Liver (tissue), 9 donors: ENCODE data around the gene PTCH2. TPM values are rescaled to one million over a fixed set of nuclear protein-coding genes. Genes with fewer than 3 reads are reported as not detected.

Source experiments
- DNase-seq: peaks from one replicate; pipeline ENCODE4 v3.0.0-alpha.2; 2017; ENCODE audit warnings: low spot score
- H3K27ac ChIP-seq, 2 donors: one replicate each; pipeline ENCODE4 v1.7.0; 2013; ENCODE audit warnings: inconsistent platforms in 2 of 2, low read length in 2 of 2, control low read depth in 1 of 2, low read depth in 1 of 2, mild to moderate bottlenecking in 1 of 2
- H3K27me3 ChIP-seq, 4 donors: one replicate each; pipeline versions ENCODE4 v1.6.1 to v1.7.0; 2013; ENCODE audit warnings: low read length in 3 of 4, inconsistent platforms in 1 of 4, mild to moderate bottlenecking in 1 of 4, moderate library complexity in 1 of 4; ENCODE audit not compliant: control insufficient read depth in 4 of 4, insufficient read depth in 4 of 4
- H3K36me3 ChIP-seq, 4 donors: one replicate each; pipeline versions ENCODE4 v1.6.1 to v1.7.0; 2013; ENCODE audit warnings: low read length in 3 of 4, mild to moderate bottlenecking in 3 of 4, low read depth in 1 of 4, moderate library complexity in 1 of 4; ENCODE audit not compliant: control insufficient read depth in 4 of 4, insufficient read depth in 3 of 4
- H3K4me1 ChIP-seq, 4 donors: one replicate each; pipeline versions ENCODE4 v1.6.1 to v1.7.0; 2013; ENCODE audit warnings: low read length in 3 of 4, mild to moderate bottlenecking in 3 of 4, moderate library complexity in 1 of 4; ENCODE audit not compliant: control insufficient read depth in 4 of 4, insufficient read depth in 4 of 4
- H3K4me3 ChIP-seq, 3 donors: one replicate each; pipeline versions ENCODE4 v1.6.1 to v1.7.0; 2013; ENCODE audit warnings: low read length in 3 of 3, control low read depth in 1 of 3, low read depth in 1 of 3, mild to moderate bottlenecking in 1 of 3
- H3K9ac ChIP-seq, 2 donors: one replicate each; pipeline ENCODE4 v1.7.0; 2013; ENCODE audit warnings: low read length in 2 of 2, mild to moderate bottlenecking in 2 of 2, moderate library complexity in 2 of 2, control low read depth in 1 of 2, low read depth in 1 of 2
- H3K9me3 ChIP-seq, 4 donors: one replicate each; pipeline versions ENCODE4 v1.6.1 to v1.7.0; 2013; ENCODE audit warnings: low read length in 3 of 4; ENCODE audit not compliant: control insufficient read depth in 4 of 4
- CTCF ChIP-seq: fragments of 150-350 bp; IDR thresholded peaks from 2 replicates; pipeline ENCODE4 v1.5.1; 2017; ENCODE audit warnings: improper control_type of control experiment, low read depth, low read length; ENCODE audit not compliant: missing input control
- EGR1 ChIP-seq, 2 donors: IDR thresholded peaks; 2 replicates each; pipeline ENCODE4 v1.6.1; 2016 to 2018; ENCODE audit warnings: antibody characterized with exemption in 2 of 2, low read depth in 2 of 2
- FOXA1 ChIP-seq: IDR thresholded peaks from 2 replicates; pipeline ENCODE4 v1.6.1; 2016; ENCODE audit warnings: antibody characterized with exemption
- FOXA2 ChIP-seq: IDR thresholded peaks from 2 replicates; pipeline ENCODE4 v1.6.1; 2016; ENCODE audit warnings: antibody characterized with exemption
- GABPA ChIP-seq, 2 donors: IDR thresholded peaks in 1 of 2; conservative IDR thresholded peaks in 1 of 2; 2 replicates each; pipeline ENCODE4 v1.6.1; 2016; ENCODE audit warnings: antibody characterized with exemption in 2 of 2, mild to moderate bottlenecking in 1 of 2, moderate library complexity in 1 of 2
- HNF4A ChIP-seq, 2 donors: conservative IDR thresholded peaks; 2 replicates each; pipeline ENCODE4 v1.6.1; 2016; ENCODE audit warnings: antibody characterized with exemption in 2 of 2, mild to moderate bottlenecking in 2 of 2
- HNF4G ChIP-seq: IDR thresholded peaks from 2 replicates; pipeline ENCODE4 v1.6.1; 2016; ENCODE audit warnings: antibody characterized with exemption
- JUND ChIP-seq, 2 donors: IDR thresholded peaks; 2 replicates each; pipeline ENCODE4 v1.6.1; 2016; ENCODE audit warnings: antibody characterized with exemption in 2 of 2
- MAX ChIP-seq: IDR thresholded peaks from 2 replicates; pipeline ENCODE4 v1.6.1; 2016; ENCODE audit warnings: antibody characterized with exemption
- NR2F2 ChIP-seq: IDR thresholded peaks from 2 replicates; pipeline ENCODE4 v1.6.1; 2016; ENCODE audit warnings: antibody characterized with exemption
- REST ChIP-seq: IDR thresholded peaks from 2 replicates; pipeline ENCODE4 v1.6.1; 2016; ENCODE audit warnings: antibody characterized with exemption, mild to moderate bottlenecking
- RXRA ChIP-seq, 2 donors: IDR thresholded peaks; 2 replicates each; pipeline ENCODE4 v1.6.1; 2017 to 2018; ENCODE audit warnings: antibody characterized with exemption in 2 of 2, mild to moderate bottlenecking in 1 of 2
- SP1 ChIP-seq: IDR thresholded peaks from 2 replicates; pipeline ENCODE4 v1.6.1; 2018; ENCODE audit warnings: antibody characterized with exemption, mild to moderate bottlenecking
- TAF1 ChIP-seq: conservative IDR thresholded peaks from 2 replicates; pipeline ENCODE4 v1.6.1; 2016; ENCODE audit warnings: antibody characterized with exemption, mild to moderate bottlenecking
- YY1 ChIP-seq: IDR thresholded peaks from 2 replicates; pipeline ENCODE4 v1.6.1; 2016; ENCODE audit warnings: antibody characterized with exemption, mild to moderate bottlenecking
- ZBTB33 ChIP-seq: IDR thresholded peaks from 2 replicates; pipeline ENCODE4 v1.6.1; 2016; ENCODE audit warnings: antibody characterized with exemption
- WGBS: extraction: QIAGEN DNeasy Blood & Tissue Kit; methylation state at CpG from one replicate; pipeline ENCODE4 v1.1.7; 2013; 5-methylcytosine and 5-hydroxymethylcytosine counted together
- polyA plus RNA-seq, 2 donors: library from polyadenylated mRNA; stranded (reverse) in 1 of 2; unstranded in 1 of 2; fragments of 200-250 nt in 1 of 2; fragments of >200 nt in 1 of 2; fragmentation: Nextera tagmentation in 1 of 2; extraction: Ambion mirVana in 1 of 2; gene quantifications; one replicate each; pipeline versions ENCODE4 v1.2.1 to v1.2.3, GENCODE V29; 2013 to 2015
- total RNA-seq, 2 donors: library from RNA; depleted of rRNA; stranded (reverse); fragments of >200 nt; gene quantifications; one replicate each; pipeline ENCODE4 v1.2.3, GENCODE V29; 2014
- TF ChIP-seq, protein P1 (sequence below): IDR thresholded peaks from 2 replicates; pipeline ENCODE4 v1.6.1; 2016; ENCODE audit warnings: antibody characterized with exemption
- donor health status: healthy.
- donor health status: healthy.
- donor health status: healthy.
- donor health status: healthy.
- donor health status: healthy.

Gene PTCH2
- total and polyA plus RNA-seq, 4 donors: 0.14 to 0.24 (median 0.16) TPM

DNA sequence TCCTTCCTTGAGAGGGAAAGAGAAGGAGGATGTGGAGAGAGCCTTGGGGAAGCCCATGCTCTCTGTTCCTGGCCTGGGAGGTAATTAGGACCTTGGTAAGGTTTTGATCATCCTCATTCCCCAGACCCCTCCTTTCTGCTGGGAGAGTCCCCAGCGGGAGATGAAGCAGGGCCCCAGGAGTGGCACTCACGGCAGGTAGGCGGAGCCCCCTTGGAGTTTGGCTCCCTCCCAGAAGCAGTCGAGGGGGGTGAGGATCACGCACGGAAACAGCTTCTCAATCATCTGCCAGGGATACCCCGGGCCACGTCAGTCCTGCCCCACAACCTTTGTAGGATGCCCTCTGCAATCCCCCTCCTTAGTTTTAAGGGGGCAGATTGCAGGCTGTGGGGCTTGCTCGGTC, 11.5 kb downstream of the PTCH2 start:
- no peaks in the 10 kb centered on the region for H3K36me3 ChIP-seq
- DNase-seq: peak; percentile 66
- H3K9ac ChIP-seq: no peak overlapping the region
- H3K4me3 ChIP-seq: no peak overlapping the region
- TF ChIP-seq, protein P1, sequence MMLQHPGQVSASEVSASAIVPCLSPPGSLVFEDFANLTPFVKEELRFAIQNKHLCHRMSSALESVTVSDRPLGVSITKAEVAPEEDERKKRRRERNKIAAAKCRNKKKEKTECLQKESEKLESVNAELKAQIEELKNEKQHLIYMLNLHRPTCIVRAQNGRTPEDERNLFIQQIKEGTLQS: no peak
- TF ChIP-seq FOXA2: no peak
- no peak for TF ChIP-seq CTCF
- no peak for TF ChIP-seq SP1
- TF ChIP-seq JUND (IDR thresholded peaks at IDR 0.05): no peak
- no peak for TF ChIP-seq HNF4A (conservative IDR thresholded peaks at IDR 0.05)
- TF ChIP-seq REST: no peak
- TF ChIP-seq GABPA (IDR thresholded peaks at IDR 0.05 in 1 of 2, conservative IDR thresholded peaks at IDR 0.05 in 1 of 2): no peak
- no peak for TF ChIP-seq ZBTB33
- TF ChIP-seq RXRA (IDR thresholded peaks at IDR 0.05): no peak
- TF ChIP-seq EGR1 (IDR thresholded peaks at IDR 0.05; ENCODE audit: low read depth in 2 of 2): no peak
- TF ChIP-seq MAX: no peak
- no peak for TF ChIP-seq YY1
- H3K27me3 ChIP-seq: no peaks in the 10 kb centered on the region
- WGBS: 67% methylated on average over 9 of the region's 9 CpGs
- no peaks in the 10 kb centered on the region for H3K9me3 ChIP-seq
- peaks cover 0 to 2% (median 0%) of the 10 kb centered on the region in 4 donors for H3K4me1 ChIP-seq
- H3K27ac ChIP-seq: no peak overlapping the region

DNA sequence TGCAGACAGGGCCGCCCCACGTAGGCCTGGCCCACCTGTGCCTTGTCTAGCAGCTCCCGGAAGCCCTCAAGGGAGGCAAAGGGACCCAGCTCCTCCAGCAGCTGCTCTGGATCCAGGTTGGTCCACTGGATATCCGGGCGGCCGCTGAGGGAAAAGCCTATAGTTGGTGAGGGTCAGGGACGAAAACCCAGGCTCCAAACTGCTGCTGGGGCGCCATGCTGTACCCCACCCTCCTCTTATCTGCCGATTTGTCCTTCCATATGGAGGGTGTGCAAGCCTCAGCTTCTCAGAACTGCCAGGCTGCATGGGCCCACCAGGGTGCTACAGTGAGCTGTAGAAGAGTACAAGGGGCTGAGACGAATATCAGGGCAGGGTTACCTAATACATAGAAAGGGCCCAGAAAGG, 12.2 kb downstream of the PTCH2 start:
- no peaks in the 10 kb centered on the region for H3K36me3 ChIP-seq
- no peaks in the 10 kb centered on the region for H3K27me3 ChIP-seq
- DNase-seq: peak; percentile 76
- H3K9ac ChIP-seq: no peak overlapping the region
- no peak overlapping the region for H3K27ac ChIP-seq
- peaks cover 0 to 3% (median 1%) of the 10 kb centered on the region in 4 donors for H3K4me1 ChIP-seq
- H3K9me3 ChIP-seq: no peaks in the 10 kb centered on the region
- H3K4me3 ChIP-seq: no peak overlapping the region
- WGBS: 88% methylated on average over 10 of the region's 10 CpGs
- TF ChIP-seq HNF4A (conservative IDR thresholded peaks at IDR 0.05) (no peak), EGR1 (IDR thresholded peaks at IDR 0.05; ENCODE audit: low read depth in 2 of 2) (no peak), HNF4G (no peak), CTCF (no peak), FOXA1 (no peak), SP1 (no peak), TAF1 (no peak), YY1 (no peak), GABPA (IDR thresholded peaks at IDR 0.05 in 1 of 2, conservative IDR thresholded peaks at IDR 0.05 in 1 of 2) (no peak), REST (no peak), NR2F2 (no peak), FOXA2 (no peak), RXRA (IDR thresholded peaks at IDR 0.05) (no peak), JUND (IDR thresholded peaks at IDR 0.05) (no peak)
- TF ChIP-seq, protein P1: no peak
